Activated CD8-positive, alpha-beta T cell treated with anti-CD3 and anti-CD28 coated beads for 36 hours (primary cell): ENCODE data around the gene ZFP36L1. TPM values are rescaled to one million over a fixed set of nuclear protein-coding genes. Genes with fewer than 3 reads are reported as not detected.

ENCODE experiments used
- ATAC-seq: fragments of 200-7000 bp; cut with Tn5 transposase; one replicate; pipeline ENCODE4 v1.10.0; 2021; ENCODE audit warnings: mild to moderate bottlenecking, moderate library complexity
- CTCF ChIA-PET: fragments of 350-600 bp; sonication (Branson Sonifier 250); formaldehyde crosslinking; loops from one replicate; lab custom pipeline; 2021; ENCODE audit warnings: antibody characterized with exemption; lab: Charles Lee
- POLR2A ChIA-PET: fragments of 350-600 bp; sonication (Branson Sonifier 250); formaldehyde crosslinking; loops from one replicate; lab custom pipeline; 2021; ENCODE audit warnings: antibody characterized with exemption; lab: Charles Lee
- DNase-seq: peaks from one replicate; pipeline ENCODE4 v3.0.0-alpha.2; 2020
- H3K27ac Mint-ChIP-seq: one replicate; pipeline ENCODE4 v1.8.0; 2021; ENCODE audit warnings: mild to moderate bottlenecking, mixed read lengths
- H3K27me3 Mint-ChIP-seq: one replicate; pipeline ENCODE4 v1.8.0; 2021; ENCODE audit warnings: mixed read lengths
- H3K36me3 Mint-ChIP-seq: one replicate; pipeline ENCODE4 v1.8.0; 2021; ENCODE audit warnings: low read depth, mixed read lengths
- H3K4me1 Mint-ChIP-seq: one replicate; pipeline ENCODE4 v1.8.0; 2021; ENCODE audit warnings: low read depth, mixed read lengths
- H3K4me3 Mint-ChIP-seq: one replicate; pipeline ENCODE4 v1.8.0; 2021; ENCODE audit warnings: mild to moderate bottlenecking, moderate library complexity, mixed read lengths
- H3K9me3 Mint-ChIP-seq: one replicate; pipeline ENCODE4 v1.8.0; 2021; ENCODE audit warnings: mixed read lengths
- intact Hi-C: fragments of 100-400 bp; cut with micrococcal nuclease; formaldehyde crosslinking; loops from one replicate; pipeline ENCODE4 v1.10.0; 2022
- total RNA-seq, 2 experiments: library from RNA; stranded (reverse); gene quantifications; one replicate each; pipeline ENCODE4 v1.2.3, GENCODE V29; 2021
- TF ChIP-seq, protein P1 (sequence below): fragments of 200-600 bp; IDR thresholded peaks from one replicate; pipeline ENCODE4 v1.8.0; 2022; ENCODE audit warnings: antibody characterized with exemption, mild to moderate bottlenecking

ZFP36L1 gene
- total RNA-seq, 2 experiments from 2014 or later = 57.4 to 60.6 TPM

- CTCF ChIA-PET = interaction anchor here (0.6 to 3.1 kb wide), 4 partner anchors 15 to 866 kb away, joined by 3 to 12 read pairs (median 3); no protein-coding TSS in a partner anchor
- intact Hi-C loops = loop anchor here (10.0 kb wide), 1 partner anchor 876 kb away; no protein-coding TSS in a partner anchor
- Mint-ChIP-seq H3K36me3 (no peaks in the 10 kb centered on the region), H3K27me3 (no peaks in the 10 kb centered on the region), H3K4me3 (no peak overlapping the region), H3K9me3 (no peaks in the 10 kb centered on the region), H3K4me1 (peaks cover 60% of the 10 kb centered on the region), H3K27ac (no peak overlapping the region)
- POLR2A ChIA-PET = interaction anchor here (2.1 to 2.5 kb wide), 2 partner anchors 14 to 20 kb away, joined by 9 to 21 read pairs; no protein-coding TSS in a partner anchor
- TF ChIP-seq, protein P1, sequence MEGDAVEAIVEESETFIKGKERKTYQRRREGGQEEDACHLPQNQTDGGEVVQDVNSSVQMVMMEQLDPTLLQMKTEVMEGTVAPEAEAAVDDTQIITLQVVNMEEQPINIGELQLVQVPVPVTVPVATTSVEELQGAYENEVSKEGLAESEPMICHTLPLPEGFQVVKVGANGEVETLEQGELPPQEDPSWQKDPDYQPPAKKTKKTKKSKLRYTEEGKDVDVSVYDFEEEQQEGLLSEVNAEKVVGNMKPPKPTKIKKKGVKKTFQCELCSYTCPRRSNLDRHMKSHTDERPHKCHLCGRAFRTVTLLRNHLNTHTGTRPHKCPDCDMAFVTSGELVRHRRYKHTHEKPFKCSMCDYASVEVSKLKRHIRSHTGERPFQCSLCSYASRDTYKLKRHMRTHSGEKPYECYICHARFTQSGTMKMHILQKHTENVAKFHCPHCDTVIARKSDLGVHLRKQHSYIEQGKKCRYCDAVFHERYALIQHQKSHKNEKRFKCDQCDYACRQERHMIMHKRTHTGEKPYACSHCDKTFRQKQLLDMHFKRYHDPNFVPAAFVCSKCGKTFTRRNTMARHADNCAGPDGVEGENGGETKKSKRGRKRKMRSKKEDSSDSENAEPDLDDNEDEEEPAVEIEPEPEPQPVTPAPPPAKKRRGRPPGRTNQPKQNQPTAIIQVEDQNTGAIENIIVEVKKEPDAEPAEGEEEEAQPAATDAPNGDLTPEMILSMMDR = no peak
- ATAC-seq (no peak), DNase-seq (no peak)
Measured at GRCh38 chr14:68810173-68811153, 17.6 kb upstream of the ZFP36L1 start.

DNA sequence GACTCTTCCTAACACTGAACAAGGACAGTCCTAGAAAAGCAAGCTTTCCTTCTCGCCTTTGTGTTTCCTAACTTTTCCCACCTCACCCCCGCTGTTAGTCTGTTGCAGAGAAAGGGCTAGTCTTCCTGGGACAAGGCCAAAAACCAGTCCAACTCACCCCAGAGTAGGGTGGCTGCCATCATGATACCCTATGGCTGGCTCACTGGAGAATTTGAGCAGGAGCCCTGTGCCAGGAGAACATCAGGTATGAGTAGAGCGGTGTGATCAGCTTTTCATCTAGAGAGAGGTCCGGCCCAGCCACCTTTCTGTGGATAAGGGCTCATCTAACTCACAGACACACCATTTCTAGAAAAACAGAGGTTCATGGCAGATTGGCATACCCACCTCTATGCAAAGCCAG, 16.7 kb upstream of the ZFP36L1 start:
- TF ChIP-seq, protein P1 = no peak
- Mint-ChIP-seq H3K9me3 (peaks cover 3% of the 10 kb centered on the region), H3K27me3 (no peaks in the 10 kb centered on the region), H3K36me3 (no peaks in the 10 kb centered on the region), H3K27ac (no peak overlapping the region), H3K4me3 (no peak overlapping the region), H3K4me1 (peaks cover 54% of the 10 kb centered on the region)
- DNase-seq = no peak
- ChIA-PET CTCF (interaction anchor here (1.3 to 3.1 kb wide), 2 partner anchors 14 to 35 kb away, joined by 3 to 12 read pairs; no protein-coding TSS in a partner anchor), POLR2A (interaction anchor here (0.6 to 2.5 kb wide), 5 partner anchors 13 to 125 kb away, joined by 3 to 21 read pairs (median 5); partner anchors contain the start of gene ZFP36L1)
- intact Hi-C loops = no loop called here
- ATAC-seq = no peak

GRCh38 chr14:68808696-68809480, 16.0 kb upstream of the ZFP36L1 start:
- DNase-seq (no peak), ATAC-seq (no peak)
- TF ChIP-seq, protein P1 = no peak
- H3K9me3 Mint-ChIP-seq = peaks cover 7% of the 10 kb centered on the region
- H3K27me3 Mint-ChIP-seq = no peaks in the 10 kb centered on the region
- ChIA-PET POLR2A (interaction anchor here (1.1 to 4.7 kb wide), 4 partner anchors 12 to 37 kb away, joined by 3 to 32 read pairs (median 13); partner anchors contain the start of gene ZFP36L1), CTCF (interaction anchor here (3.1 kb wide), 1 partner anchor 13 kb away, joined by 12 read pairs; no protein-coding TSS in a partner anchor)
- peaks cover 2% of the 10 kb centered on the region for H3K36me3 Mint-ChIP-seq
- peaks cover 48% of the 10 kb centered on the region for H3K4me1 Mint-ChIP-seq
- intact Hi-C loops = no loop called here
- no peak overlapping the region for H3K27ac Mint-ChIP-seq
- H3K4me3 Mint-ChIP-seq = no peak overlapping the region

GRCh38 chr14:68807987-68808386, 15.1 kb upstream of the ZFP36L1 start:
- peaks cover 39% of the 10 kb centered on the region for H3K4me1 Mint-ChIP-seq
- CTCF ChIA-PET = interaction anchor here (1.0 to 3.1 kb wide), 3 partner anchors 12 to 36 kb away, joined by 3 to 12 read pairs (median 4); no protein-coding TSS in a partner anchor
- no peak overlapping the region for H3K27ac Mint-ChIP-seq
- intact Hi-C loops = no loop called here
- ATAC-seq (no peak), DNase-seq (no peak)
- TF ChIP-seq, protein P1 = no peak
- POLR2A ChIA-PET = interaction anchor here (0.7 to 4.7 kb wide), 5 partner anchors 11 to 18 kb away, joined by 4 to 32 read pairs (median 5); partner anchors contain the start of gene ZFP36L1
- no peaks in the 10 kb centered on the region for H3K27me3 Mint-ChIP-seq
- H3K4me3 Mint-ChIP-seq = no peak overlapping the region
- H3K36me3 Mint-ChIP-seq = peaks cover 2% of the 10 kb centered on the region
- peaks cover 7% of the 10 kb centered on the region for H3K9me3 Mint-ChIP-seq
